NCI-H1048 (cell line): ENCODE measurements around the gene SDSL.

Experiments
- DNase-seq: peaks from one replicate; lab custom pipeline; 2025; lab: John Stamatoyannopoulos, UW

SDSL gene

DNA sequence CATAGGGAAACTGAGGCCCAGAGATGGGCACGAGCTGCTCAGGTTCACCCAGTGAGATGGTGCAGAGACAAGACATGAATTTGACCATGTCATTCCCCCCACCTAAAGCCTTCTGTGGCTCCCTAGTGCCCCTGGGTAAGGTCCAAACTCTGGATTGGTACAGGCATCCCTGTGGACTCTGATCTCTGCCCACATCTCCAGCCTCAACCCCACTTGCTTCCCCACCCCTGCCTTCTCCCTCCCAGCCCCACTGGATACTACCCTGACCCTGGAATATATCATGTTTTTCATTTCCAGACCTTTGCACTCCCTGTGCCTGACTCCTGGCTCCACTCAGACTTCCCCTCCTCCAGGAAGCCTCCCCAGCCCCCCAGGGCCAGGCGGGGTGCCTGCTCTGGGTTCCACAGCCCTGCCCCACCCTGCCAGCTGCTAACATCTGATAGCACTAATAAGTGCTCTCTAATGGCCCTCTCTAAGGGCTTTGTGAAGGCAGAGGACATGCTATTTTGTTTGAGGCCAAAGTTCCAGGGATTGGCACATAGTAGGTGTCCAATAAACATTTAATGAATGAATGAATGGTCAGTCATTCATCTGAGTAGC is 1.1 kb upstream of the SDSL start:
- DNase-seq: no peak

DNA sequence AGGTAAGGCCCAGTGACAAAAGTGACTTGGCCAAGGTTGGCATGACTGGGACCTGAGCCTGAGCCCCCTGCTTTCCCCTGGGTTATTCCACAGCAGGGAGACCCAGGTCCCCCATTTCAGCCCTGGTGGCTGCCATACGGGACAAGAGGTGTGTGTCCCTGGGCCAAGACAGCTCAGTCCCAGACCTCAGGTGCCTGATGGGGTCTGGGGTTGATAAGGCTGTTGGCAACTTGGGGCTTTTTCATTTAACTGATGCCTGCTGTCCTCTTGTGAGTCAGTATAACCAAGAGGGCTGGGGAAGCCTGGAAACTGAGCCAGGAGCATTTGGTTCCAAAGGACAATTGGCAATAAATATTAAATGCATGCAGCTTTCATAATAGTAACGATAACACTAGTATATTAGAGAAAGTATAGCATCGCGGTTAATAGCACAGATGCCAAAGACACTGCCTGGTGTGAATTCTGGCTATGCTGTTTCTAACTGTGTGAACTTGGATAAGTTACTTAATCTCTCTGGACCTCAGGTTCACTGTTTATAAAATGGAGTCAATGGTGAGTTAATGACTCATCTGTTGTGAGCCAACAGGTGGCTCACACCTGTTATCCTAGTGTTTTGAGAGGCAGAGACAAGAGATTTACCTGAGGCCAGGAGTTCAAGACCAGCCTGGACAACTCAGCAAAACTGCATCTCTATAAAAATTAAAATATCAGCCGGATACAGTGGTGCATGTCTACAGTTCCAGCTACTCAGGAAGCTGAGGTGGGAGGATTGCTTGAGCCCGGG is 898 bp downstream of the SDSL start:
- DNase-seq: no peak

GRCh38 chr12:113424456-113424855 is 2.3 kb downstream of the SDSL start:
- no peak for DNase-seq

GRCh38 chr12:113424915-113425823 is 3.0 kb downstream of the SDSL start:
- no peak for DNase-seq

DNA sequence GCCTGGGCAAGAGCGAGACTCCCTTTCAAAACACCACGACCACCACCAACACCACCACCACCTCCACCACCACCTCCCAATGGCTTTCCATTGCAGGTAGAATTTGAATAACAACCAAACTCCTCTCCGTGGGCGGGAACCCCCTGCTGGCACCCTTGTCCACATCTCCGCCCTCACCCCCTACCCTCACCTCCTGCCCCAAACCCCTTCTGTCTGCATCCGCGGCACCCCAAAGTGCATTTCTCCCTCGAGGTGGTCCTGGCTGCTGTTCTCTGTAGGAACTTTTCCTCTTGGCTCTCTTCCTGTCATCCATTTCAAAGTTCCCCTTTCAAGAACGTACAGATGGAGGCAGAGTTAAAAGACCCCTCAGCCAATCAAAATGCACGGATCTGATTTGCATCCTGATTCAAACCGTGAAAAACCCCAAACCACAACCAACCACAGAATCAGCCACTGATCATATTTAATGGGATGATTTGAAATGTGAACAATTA is 3.8 kb downstream of the SDSL start:
- no peak for DNase-seq

DNA sequence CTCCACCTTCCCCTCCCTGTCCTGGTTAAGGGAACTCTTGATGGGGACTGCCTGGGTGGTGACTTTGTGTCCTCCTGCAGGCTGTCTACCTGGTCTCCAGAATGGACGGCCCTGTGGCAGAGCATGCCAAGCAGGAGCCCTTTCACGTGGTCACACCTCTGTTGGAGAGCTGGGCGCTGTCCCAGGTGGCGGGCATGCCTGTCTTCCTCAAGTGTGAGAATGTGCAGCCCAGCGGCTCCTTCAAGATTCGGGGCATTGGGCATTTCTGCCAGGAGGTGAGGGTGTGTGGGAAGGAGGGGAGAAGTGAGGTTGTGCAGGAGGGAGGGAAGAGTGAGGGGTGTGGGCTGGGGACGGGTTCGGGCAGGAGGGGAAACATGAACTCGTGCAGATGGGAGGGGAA is 5.7 kb downstream of the SDSL start:
- DNase-seq: no peak

DNA sequence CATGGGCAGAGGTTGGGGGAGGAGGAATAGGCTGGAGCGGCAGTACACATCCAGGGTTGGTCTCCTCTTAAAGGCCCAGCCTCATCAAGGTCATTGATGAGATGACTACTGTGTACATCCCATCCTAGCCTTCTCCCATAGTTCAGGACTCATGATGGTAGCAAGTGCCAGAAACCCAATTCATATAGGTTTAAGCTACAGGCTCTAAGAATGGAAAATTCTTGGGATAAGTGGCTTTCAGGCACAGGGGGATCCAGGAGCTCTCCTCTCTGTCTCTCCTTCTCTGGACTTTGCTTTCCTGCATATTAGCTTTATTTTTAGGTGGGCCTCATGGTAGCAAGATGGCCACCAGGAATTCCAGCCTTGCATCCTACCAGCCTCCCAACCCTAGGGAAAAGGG is 6.3 kb downstream of the SDSL start:
- no peak for DNase-seq

DNA sequence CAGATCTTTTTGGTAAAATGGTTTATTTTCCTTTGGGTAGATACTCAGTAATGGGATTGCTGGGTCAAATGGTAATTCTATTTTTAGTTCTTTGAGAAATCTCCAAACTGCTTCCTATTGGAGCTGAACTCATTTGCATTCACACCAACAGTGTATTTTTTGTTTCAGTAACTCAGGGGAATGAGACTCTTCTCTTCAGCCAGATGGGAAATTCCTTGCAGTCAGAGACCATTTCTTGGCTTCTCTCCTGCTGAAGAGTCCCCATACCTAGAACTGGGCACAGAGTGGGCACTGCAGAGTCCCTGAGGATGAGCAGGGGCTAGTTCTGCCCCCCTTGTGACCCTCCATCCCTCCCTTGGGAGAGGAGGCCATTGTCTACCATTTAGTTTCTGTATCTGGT is 10.8 kb downstream of the SDSL start:
- no peak for DNase-seq

DNA sequence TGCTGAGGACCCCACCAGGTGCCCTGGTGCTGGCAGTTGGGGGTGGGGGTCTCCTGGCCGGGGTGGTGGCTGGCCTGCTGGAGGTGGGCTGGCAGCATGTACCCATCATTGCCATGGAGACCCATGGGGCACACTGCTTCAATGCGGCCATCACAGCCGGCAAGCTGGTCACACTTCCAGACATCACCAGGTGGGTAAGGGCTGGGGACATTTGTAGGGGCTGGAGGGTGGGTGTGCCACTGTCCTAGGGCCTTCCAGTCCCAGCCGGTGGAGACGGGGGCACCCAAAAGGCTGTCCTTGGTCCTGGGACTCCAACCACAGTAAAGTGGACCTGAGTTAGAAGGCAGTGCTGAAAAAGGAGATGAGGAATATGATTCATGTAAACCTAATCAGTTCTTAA is 13.2 kb downstream of the SDSL start:
- DNase-seq: no peak

DNA sequence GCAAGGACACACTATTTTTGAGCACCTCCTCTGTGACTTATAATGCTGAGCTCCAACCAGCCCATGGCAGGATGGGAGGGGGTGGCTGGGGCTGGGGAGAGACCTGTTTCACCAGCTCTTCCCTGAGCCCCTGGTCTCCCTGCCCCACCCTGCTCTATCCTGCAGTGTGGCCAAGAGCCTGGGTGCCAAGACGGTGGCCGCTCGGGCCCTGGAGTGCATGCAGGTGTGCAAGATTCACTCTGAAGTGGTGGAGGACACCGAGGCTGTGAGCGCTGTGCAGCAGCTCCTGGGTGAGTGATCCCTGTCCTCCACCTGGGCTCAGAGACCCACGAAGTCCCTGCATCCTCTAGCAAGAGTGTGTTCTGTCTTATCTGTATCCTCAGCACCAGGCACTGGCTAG is 14.4 kb downstream of the SDSL start:
- no peak for DNase-seq

GRCh38 chr12:113436993-113437728 is 15.0 kb downstream of the SDSL start:
- no peak for DNase-seq

DNA sequence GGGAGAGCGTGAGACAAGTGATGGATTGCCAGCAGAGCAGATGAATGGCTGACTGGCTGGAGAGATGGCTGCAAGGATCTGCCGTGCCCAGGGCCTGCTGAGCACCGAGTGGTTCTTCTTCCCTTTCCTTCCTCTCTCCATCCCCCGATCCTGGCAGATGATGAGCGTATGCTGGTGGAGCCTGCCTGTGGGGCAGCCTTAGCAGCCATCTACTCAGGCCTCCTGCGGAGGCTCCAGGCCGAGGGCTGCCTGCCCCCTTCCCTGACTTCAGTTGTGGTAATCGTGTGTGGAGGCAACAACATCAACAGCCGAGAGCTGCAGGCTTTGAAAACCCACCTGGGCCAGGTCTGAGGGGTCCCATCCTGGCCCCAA is 15.5 kb downstream of the SDSL start:
- DNase-seq: no peak

DNA sequence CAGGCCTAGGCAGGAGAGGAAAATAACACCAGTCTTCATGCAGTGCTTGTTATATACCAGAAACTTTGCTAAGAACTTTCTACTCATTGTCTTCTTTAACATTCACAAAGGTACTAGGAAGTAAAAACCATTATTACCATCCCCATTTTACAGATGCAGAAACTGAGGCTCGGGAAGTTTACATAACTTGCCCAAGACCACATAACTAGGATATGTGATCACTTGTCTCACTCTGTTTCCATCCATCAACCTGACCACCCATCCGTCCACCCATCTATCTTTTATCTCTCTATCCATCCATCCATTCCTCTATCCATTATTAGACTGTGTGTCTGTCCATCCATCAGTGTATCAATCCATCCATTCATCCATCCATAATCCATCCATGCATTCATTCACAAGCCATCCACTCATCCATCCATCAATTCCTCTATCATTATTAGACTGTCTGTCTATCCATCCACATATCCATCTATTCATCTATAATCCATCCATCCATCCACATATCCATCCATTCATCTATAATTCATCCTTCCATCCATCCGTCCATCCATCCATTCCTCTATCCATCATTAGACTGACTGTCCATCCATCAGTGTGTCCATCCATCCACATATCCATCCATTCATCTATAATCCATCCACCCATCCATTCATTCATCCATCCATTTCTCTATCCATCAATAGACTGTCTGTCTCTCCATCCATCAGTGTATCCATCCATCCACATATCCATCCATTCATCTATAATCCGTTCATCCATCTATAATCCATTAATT is 16.5 kb downstream of the SDSL start:
- DNase-seq: no peak

GRCh38 chr12:113439301-113439597 is 17.1 kb downstream of the SDSL start:
- no peak for DNase-seq

GRCh38 chr12:113439606-113440030 is 17.4 kb downstream of the SDSL start:
- DNase-seq: no peak

DNA sequence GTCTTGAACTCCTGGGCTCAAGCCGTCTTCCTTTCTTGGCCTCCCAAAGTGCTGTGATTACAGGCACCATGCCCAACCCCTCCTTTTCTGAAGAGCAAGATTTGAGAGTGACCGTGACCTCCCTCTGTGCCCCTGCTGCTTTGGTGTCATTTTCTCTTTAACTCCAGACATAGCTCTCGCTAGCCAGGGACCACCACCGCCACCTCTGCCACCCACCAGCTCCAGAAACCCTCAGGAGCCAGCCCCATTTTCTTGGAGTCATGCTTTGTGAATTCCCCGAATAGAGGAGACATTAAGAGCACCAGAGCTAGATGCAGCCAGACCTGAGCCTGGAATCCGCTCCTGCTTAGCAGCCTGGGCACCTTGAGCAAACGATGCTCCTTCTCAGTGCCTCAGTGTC is 18.2 kb downstream of the SDSL start:
- no peak for DNase-seq

GRCh38 chr12:113440947-113441782 is 19.0 kb downstream of the SDSL start:
- DNase-seq: no peak

DNA sequence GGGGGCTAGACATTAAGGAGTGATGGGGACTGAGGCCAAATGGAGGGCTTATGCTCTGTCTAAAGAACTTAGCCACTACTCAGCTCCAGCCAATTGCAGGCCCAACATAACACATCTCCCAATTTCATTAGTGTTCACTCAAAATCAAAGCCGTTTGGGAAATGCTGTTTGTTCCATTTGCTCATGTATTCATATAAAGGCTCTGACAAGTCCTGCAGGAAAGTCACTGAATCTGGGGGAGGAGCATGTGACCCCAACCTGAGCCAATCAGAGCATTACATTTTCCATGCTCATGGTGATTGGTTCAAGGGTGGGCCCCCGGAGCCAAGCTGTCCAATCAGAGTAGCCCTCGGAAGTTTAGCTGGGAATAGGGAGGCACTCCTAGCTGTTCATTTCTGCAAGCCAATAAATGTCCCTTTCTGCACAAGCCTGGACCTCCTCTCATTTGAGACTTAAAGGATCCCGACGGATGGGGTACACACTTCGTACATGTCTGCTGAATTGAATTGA is 20.9 kb downstream of the SDSL start:
- DNase-seq: no peak

GRCh38 chr12:113445544-113446171 is 23.5 kb downstream of the SDSL start:
- no peak for DNase-seq

DNA sequence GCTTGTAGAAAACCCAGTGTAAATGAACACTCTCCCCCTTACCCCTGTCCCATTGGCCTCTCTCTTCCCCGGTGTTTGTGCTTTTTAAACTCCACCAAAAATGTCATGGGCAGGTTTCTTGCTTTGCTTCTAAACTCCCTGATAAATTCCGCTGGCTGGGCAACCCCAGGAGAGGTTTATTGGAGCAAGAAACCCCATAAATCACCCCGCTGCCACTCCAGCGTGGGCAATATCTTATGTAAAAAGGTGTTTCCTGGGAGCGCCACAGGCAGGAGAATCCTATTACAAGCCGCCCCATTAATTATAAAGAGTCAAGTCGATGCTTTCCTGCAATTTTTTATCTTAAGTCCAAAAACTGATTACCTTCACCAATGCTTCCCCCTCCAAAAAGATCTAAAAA is 26.7 kb downstream of the SDSL start:
- DNase-seq: no peak
